Hepatocyte (in vitro differentiated cells): ENCODE measurements around the gene UPK1B.
"Not testable (repeated sequence)": the region's sequence is repeated elsewhere in the genome, so short reads cannot be mapped to it uniquely, and the experiment has no call there.

Source experiments
- EZH2 ChIP-seq: fragments of 200-600 bp; sonication (generic); IDR thresholded peaks from 2 replicates; pipeline ENCODE4 v1.6.1; 2016; ENCODE audit warnings: antibody characterized with exemption, mild to moderate bottlenecking, borderline replicate concordance
- EZH2phosphoT487 ChIP-seq: fragments of 200-600 bp; sonication (generic); IDR thresholded peaks from one replicate; pipeline ENCODE4 v1.6.1; 2018; ENCODE audit warnings: antibody characterized with exemption, mild to moderate bottlenecking, low read depth, moderate library complexity; ENCODE audit not compliant: unreplicated experiment, severe bottlenecking
- TF ChIP-seq, protein P1 (sequence below): fragments of 200-600 bp; sonication (generic); IDR thresholded peaks from 2 replicates; pipeline ENCODE4 v1.5.1; 2016; ENCODE audit warnings: antibody characterized with exemption, mild to moderate bottlenecking; ENCODE audit not compliant: poor library complexity

GRCh38 chr3:119242387-119243057 is 69.1 kb downstream of the UPK1B start:
- not testable (repeated sequence) for TF ChIP-seq EZH2, EZH2phosphoT487
- TF ChIP-seq, protein P1, sequence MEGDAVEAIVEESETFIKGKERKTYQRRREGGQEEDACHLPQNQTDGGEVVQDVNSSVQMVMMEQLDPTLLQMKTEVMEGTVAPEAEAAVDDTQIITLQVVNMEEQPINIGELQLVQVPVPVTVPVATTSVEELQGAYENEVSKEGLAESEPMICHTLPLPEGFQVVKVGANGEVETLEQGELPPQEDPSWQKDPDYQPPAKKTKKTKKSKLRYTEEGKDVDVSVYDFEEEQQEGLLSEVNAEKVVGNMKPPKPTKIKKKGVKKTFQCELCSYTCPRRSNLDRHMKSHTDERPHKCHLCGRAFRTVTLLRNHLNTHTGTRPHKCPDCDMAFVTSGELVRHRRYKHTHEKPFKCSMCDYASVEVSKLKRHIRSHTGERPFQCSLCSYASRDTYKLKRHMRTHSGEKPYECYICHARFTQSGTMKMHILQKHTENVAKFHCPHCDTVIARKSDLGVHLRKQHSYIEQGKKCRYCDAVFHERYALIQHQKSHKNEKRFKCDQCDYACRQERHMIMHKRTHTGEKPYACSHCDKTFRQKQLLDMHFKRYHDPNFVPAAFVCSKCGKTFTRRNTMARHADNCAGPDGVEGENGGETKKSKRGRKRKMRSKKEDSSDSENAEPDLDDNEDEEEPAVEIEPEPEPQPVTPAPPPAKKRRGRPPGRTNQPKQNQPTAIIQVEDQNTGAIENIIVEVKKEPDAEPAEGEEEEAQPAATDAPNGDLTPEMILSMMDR, result not testable (repeated sequence)
